ENCODE data around the gene SIRPA. TPM values are rescaled to one million over a fixed set of nuclear protein-coding genes. Genes with fewer than 3 reads are reported as not detected.

Gene SIRPA
- total and polyA plus RNA-seq, 12 donors, result 9.7 to 45.8 (median 24.8) TPM

DNA sequence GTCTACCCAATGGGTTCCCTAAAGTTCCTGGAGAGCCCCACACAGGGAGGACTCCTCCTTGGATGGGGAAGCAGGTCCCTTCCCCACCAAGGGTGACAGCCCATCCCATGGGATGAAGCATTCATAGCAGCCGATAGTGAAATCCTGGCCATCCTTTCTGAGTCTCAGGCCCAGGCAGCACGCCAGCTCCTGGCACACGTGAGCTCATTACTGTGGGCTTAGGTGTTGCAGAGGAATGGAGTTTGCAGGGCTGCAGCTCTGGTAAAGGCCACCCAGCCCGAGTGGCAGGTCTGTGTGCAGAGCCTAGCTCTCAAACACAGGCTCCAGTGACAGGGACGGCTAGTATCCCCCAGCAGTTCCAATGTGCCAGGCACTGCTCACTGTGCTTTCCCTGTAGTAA lies 31.0 kb downstream of the SIRPA start:
- no peak overlapping the region for H3K27ac ChIP-seq
- H3K9me3 ChIP-seq, result no peaks in the 10 kb centered on the region
- intact Hi-C loops (cut with DNase I), result no loop called here
- ATAC-seq (peak in 6 of 8 donors; percentile 28 to 58 (median 30)), DNase-seq (no peak)
- no peaks in the 10 kb centered on the region for H3K27me3 ChIP-seq
- peaks cover 0 to 38% (median 15%) of the 10 kb centered on the region in 9 donors for H3K4me1 ChIP-seq
- 49 to 59% methylated on average over 5 of the region's 5 CpGs for WGBS, 2 donors
- TF ChIP-seq, protein P1, sequence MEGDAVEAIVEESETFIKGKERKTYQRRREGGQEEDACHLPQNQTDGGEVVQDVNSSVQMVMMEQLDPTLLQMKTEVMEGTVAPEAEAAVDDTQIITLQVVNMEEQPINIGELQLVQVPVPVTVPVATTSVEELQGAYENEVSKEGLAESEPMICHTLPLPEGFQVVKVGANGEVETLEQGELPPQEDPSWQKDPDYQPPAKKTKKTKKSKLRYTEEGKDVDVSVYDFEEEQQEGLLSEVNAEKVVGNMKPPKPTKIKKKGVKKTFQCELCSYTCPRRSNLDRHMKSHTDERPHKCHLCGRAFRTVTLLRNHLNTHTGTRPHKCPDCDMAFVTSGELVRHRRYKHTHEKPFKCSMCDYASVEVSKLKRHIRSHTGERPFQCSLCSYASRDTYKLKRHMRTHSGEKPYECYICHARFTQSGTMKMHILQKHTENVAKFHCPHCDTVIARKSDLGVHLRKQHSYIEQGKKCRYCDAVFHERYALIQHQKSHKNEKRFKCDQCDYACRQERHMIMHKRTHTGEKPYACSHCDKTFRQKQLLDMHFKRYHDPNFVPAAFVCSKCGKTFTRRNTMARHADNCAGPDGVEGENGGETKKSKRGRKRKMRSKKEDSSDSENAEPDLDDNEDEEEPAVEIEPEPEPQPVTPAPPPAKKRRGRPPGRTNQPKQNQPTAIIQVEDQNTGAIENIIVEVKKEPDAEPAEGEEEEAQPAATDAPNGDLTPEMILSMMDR (IDR thresholded peaks at IDR 0.05), result no peak
- H3K36me3 ChIP-seq, result peaks cover 0 to 88% (median 8%) of the 10 kb centered on the region in 9 donors
- no peak overlapping the region for H3K4me3 ChIP-seq

DNA sequence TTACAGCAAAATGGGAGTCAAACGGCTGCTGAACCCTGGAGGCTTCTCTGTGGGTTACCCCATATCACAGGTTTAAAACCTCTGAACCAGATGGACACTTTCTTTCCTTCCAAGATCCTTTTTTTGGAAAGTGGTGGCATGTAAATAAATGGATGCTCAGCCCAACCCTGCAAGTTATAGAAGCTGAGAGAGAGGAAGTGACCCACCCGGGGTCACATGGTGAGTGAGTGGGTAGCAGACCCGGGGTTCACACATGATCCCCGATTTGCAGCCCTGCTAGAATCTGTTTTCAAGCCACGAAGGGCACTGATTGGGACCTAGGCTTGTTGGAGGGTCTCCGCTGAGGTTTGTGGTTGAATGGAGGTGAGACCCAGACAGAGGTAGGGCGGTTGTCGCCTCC lies 32.0 kb downstream of the SIRPA start:
- no peaks in the 10 kb centered on the region for H3K9me3 ChIP-seq
- no peak for DNase-seq
- H3K36me3 ChIP-seq, result peaks cover 0 to 89% (median 8%) of the 10 kb centered on the region in 9 donors
- intact Hi-C loops (cut with DNase I), result no loop called here
- H3K4me3 ChIP-seq, result no peak overlapping the region
- TF ChIP-seq, protein P1 (IDR thresholded peaks at IDR 0.05), result no peak
- no peaks in the 10 kb centered on the region for H3K27me3 ChIP-seq
- 77 to 83% methylated on average over 8 of the region's 8 CpGs for WGBS, 2 donors
- ATAC-seq, result no peak
- peaks cover 0 to 38% (median 15%) of the 10 kb centered on the region in 9 donors for H3K4me1 ChIP-seq
- H3K27ac ChIP-seq, result no peak overlapping the region

DNA sequence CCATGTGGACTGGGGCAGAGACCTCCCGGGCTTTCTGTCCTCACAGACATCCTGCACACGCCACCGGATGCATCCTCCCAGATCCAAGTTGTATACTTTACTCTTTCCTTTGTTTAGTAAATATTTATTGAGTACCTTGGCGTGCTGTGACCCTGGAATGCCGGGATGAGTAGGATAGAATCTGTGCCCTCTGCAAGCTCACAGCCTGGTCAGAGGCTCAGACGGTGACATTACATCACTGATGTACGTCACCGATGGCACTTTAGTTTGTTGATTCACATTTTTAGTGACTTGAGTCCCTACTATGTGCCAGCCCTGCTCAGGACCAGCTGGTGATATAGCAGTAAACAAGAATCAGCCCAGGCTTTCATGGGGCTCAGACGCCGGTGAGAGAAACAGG lies 32.9 kb downstream of the SIRPA start:
- H3K27me3 ChIP-seq, result no peaks in the 10 kb centered on the region
- H3K4me1 ChIP-seq, result peaks cover 0 to 39% (median 15%) of the 10 kb centered on the region in 9 donors
- ATAC-seq, result no peak
- H3K4me3 ChIP-seq, result no peak overlapping the region
- no peak overlapping the region for H3K27ac ChIP-seq
- no peaks in the 10 kb centered on the region for H3K9me3 ChIP-seq
- WGBS, 2 donors, result 85 to 87% methylated on average over 10 of the region's 10 CpGs
- TF ChIP-seq, protein P1 (IDR thresholded peaks at IDR 0.05), result no peak
- no peak for DNase-seq
- H3K36me3 ChIP-seq, result peaks cover 0 to 80% (median 2%) of the 10 kb centered on the region in 9 donors
- intact Hi-C loops (cut with DNase I), result no loop called here

DNA sequence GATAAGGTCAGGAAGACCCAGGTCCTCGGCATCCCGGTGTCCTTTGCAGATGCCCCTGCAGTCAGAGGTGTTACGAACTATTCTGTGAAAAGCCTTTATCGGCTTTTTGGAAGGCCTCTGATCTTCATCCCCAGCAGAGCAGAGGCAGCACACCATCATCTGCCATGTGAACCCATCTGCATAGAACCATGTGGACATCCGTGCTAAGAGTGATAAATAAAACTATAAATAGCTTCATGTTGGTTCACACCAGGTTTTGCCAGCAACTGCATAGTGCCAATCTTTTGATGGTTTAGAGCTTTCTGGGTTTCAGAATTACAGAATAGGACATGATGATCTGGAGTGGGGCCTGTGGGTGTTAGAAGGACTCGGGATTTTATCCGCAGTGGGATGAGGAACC lies 33.6 kb downstream of the SIRPA start:
- Histone ChIP-seq H3K4me1 (peaks cover 0 to 46% (median 18%) of the 10 kb centered on the region in 9 donors), H3K27ac (no peak overlapping the region), H3K4me3 (no peak overlapping the region), H3K27me3 (no peaks in the 10 kb centered on the region), H3K36me3 (peaks cover 0 to 74% (median 0%) of the 10 kb centered on the region in 9 donors), H3K9me3 (no peaks in the 10 kb centered on the region)
- no peak for DNase-seq
- WGBS, 2 donors, result 51 to 63% methylated on average over 7 of the region's 7 CpGs
- intact Hi-C loops (cut with DNase I), result no loop called here
- ATAC-seq, result peak in 1 of 8 donors; percentile 55
- TF ChIP-seq, protein P1 (IDR thresholded peaks at IDR 0.05), result no peak
